Gastrocnemius medialis (tissue), 4 donors: ENCODE data around the gene NUBPL.

Experiments
- POLR2A ChIP-seq, 2 donors: fragments of 450-650 bp; IDR thresholded peaks; one replicate each; pipeline ENCODE4 v1.6.1; 2017; ENCODE audit warnings: antibody characterized with exemption in 2 of 2, mild to moderate bottlenecking in 2 of 2, moderate library complexity in 2 of 2
- TF ChIP-seq, protein P1 (sequence below), 5 experiments: fragments of 450-650 bp in 3 of 5; fragments of 200-600 bp in 2 of 5; sonication (generic) in 2 of 5; IDR thresholded peaks in 4 of 5; conservative IDR thresholded peaks in 1 of 5; 1 replicate in 4 of 5; 2 replicates in 1 of 5; pipeline ENCODE4 v1.5.1; 2016 to 2019; ENCODE audit warnings: antibody characterized with exemption in 5 of 5, mild to moderate bottlenecking in 3 of 5, moderate library complexity in 3 of 5

DNA sequence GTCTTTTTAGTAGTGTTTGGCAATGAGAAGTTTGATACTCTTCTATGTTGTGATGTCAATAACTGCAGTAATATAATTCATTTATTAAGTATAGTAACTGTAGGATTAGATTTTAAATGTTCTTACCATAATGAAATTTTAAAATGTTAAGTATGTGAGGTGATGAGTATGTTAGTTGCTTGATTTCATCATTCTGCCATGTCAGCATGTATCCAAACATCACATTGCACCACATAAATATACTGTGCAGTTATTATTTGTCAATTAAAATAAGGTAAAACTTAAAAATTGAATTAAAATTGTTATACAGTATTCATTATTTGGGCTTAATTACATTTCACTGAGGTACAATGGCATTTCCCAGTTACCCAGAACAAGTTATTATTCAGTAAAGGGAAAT lies 138.6 kb downstream of the NUBPL start:
- TF ChIP-seq, protein P1, sequence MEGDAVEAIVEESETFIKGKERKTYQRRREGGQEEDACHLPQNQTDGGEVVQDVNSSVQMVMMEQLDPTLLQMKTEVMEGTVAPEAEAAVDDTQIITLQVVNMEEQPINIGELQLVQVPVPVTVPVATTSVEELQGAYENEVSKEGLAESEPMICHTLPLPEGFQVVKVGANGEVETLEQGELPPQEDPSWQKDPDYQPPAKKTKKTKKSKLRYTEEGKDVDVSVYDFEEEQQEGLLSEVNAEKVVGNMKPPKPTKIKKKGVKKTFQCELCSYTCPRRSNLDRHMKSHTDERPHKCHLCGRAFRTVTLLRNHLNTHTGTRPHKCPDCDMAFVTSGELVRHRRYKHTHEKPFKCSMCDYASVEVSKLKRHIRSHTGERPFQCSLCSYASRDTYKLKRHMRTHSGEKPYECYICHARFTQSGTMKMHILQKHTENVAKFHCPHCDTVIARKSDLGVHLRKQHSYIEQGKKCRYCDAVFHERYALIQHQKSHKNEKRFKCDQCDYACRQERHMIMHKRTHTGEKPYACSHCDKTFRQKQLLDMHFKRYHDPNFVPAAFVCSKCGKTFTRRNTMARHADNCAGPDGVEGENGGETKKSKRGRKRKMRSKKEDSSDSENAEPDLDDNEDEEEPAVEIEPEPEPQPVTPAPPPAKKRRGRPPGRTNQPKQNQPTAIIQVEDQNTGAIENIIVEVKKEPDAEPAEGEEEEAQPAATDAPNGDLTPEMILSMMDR (IDR thresholded peaks at IDR 0.05 in 4 of 5, conservative IDR thresholded peaks at IDR 0.05 in 1 of 5): no peak
- no peak for TF ChIP-seq POLR2A (IDR thresholded peaks at IDR 0.05)
